Trophoblast cell (in vitro differentiated cells and primary cell): Measurements from ENCODE around the gene TOLLIP.

ENCODE experiments used
- DNase-seq, 2 donors: peaks; one replicate each; pipeline ENCODE4 v3.0.0-alpha.2; 2016
- H2AFZ ChIP-seq: 2 replicates; pipeline ENCODE4 v1.6.1; 2013; ENCODE audit warnings: low read length, moderate library complexity, mild to moderate bottlenecking; ENCODE audit not compliant: insufficient read depth, poor library complexity
- H2AK5ac ChIP-seq: 2 replicates; pipeline ENCODE4 v1.6.1; 2013; ENCODE audit warnings: mild to moderate bottlenecking, low read length
- H2BK120ac ChIP-seq: 2 replicates; pipeline ENCODE4 v1.6.1; 2013; ENCODE audit warnings: low read length, mild to moderate bottlenecking, moderate library complexity; ENCODE audit not compliant: insufficient read depth, poor library complexity
- H2BK12ac ChIP-seq: 2 replicates; pipeline ENCODE4 v1.6.1; 2013; ENCODE audit warnings: mild to moderate bottlenecking, low read length, moderate library complexity
- H2BK5ac ChIP-seq: 2 replicates; pipeline ENCODE4 v1.6.1; 2013; ENCODE audit warnings: low read length, low read depth, moderate library complexity, mild to moderate bottlenecking; ENCODE audit not compliant: poor library complexity
- H3K14ac ChIP-seq: 2 replicates; pipeline ENCODE4 v1.6.1; 2013; ENCODE audit warnings: mild to moderate bottlenecking, low read length
- H3K18ac ChIP-seq: 2 replicates; pipeline ENCODE4 v1.6.1; 2013; ENCODE audit warnings: mild to moderate bottlenecking, low read length
- H3K23ac ChIP-seq: 2 replicates; pipeline ENCODE4 v1.6.1; 2013; ENCODE audit warnings: low read length
- H3K27ac ChIP-seq: 2 replicates; pipeline ENCODE4 v1.5.1; 2013; ENCODE audit warnings: low read depth, mild to moderate bottlenecking, inconsistent platforms, low read length, moderate library complexity
- H3K27me3 ChIP-seq: 2 replicates; pipeline ENCODE4 v1.6.1; 2013; ENCODE audit warnings: inconsistent platforms, mild to moderate bottlenecking, low read length, moderate library complexity; ENCODE audit not compliant: insufficient read depth
- H3K36me3 ChIP-seq, 2 experiments: 1 replicate in 1 of 2; 2 replicates in 1 of 2; pipeline ENCODE4 v1.6.1; 2013; ENCODE audit warnings: low read length in 2 of 2, mild to moderate bottlenecking in 2 of 2, moderate library complexity in 1 of 2; ENCODE audit not compliant: insufficient read depth in 2 of 2, control insufficient read depth in 1 of 2
- H3K4ac ChIP-seq: 2 replicates; pipeline ENCODE4 v1.6.1; 2013; ENCODE audit warnings: low read depth, mild to moderate bottlenecking, low read length, moderate library complexity
- H3K4me1 ChIP-seq, 2 experiments: 1 replicate in 1 of 2; 2 replicates in 1 of 2; pipeline ENCODE4 v1.6.1; 2013; ENCODE audit warnings: low read length in 2 of 2, mild to moderate bottlenecking in 2 of 2, moderate library complexity in 1 of 2; ENCODE audit not compliant: insufficient read depth in 2 of 2, control insufficient read depth in 1 of 2
- H3K4me2 ChIP-seq: 2 replicates; pipeline ENCODE4 v1.6.1; 2013; ENCODE audit warnings: inconsistent platforms, mild to moderate bottlenecking, low read length, moderate library complexity
- H3K4me3 ChIP-seq: 2 replicates; pipeline ENCODE4 v1.5.1; 2013; ENCODE audit warnings: mild to moderate bottlenecking, low read depth, low read length, inconsistent platforms
- H3K79me1 ChIP-seq: one replicate; pipeline ENCODE4 v1.6.1; 2013; ENCODE audit warnings: low read length
- H3K79me2 ChIP-seq: 2 replicates; pipeline ENCODE4 v1.6.1; 2013; ENCODE audit warnings: low read length, mild to moderate bottlenecking; ENCODE audit not compliant: control insufficient read depth, insufficient read depth, poor library complexity
- H3K9ac ChIP-seq: 2 replicates; pipeline ENCODE4 v1.6.1; 2013; ENCODE audit warnings: mild to moderate bottlenecking, low read length
- H3K9me3 ChIP-seq: 2 replicates; pipeline ENCODE4 v1.6.1; 2013; ENCODE audit warnings: low read depth, mild to moderate bottlenecking, control low read depth, inconsistent platforms, low read length; ENCODE audit not compliant: insufficient read depth
- H4K12ac ChIP-seq: 2 replicates; pipeline ENCODE4 v1.6.1; 2013; ENCODE audit warnings: low read depth, mild to moderate bottlenecking, low read length, moderate library complexity
- H4K8ac ChIP-seq: 2 replicates; pipeline ENCODE4 v1.6.1; 2013; ENCODE audit warnings: low read depth, mild to moderate bottlenecking, low read length, moderate library complexity
- H4K91ac ChIP-seq: one replicate; pipeline ENCODE4 v1.6.1; 2013; ENCODE audit warnings: low read depth, mild to moderate bottlenecking, low read length, moderate library complexity
- WGBS: extraction: QIAGEN DNeasy Blood & Tissue Kit; methylation state at CpG from one replicate; pipeline ENCODE4 v1.1.7; 2013; ENCODE audit warnings: missing lambda C conversion rate; ENCODE audit not compliant: insufficient read length, insufficient coverage; ENCODE audit errors: extremely low coverage; 5-methylcytosine and 5-hydroxymethylcytosine counted together

TOLLIP gene

DNA sequence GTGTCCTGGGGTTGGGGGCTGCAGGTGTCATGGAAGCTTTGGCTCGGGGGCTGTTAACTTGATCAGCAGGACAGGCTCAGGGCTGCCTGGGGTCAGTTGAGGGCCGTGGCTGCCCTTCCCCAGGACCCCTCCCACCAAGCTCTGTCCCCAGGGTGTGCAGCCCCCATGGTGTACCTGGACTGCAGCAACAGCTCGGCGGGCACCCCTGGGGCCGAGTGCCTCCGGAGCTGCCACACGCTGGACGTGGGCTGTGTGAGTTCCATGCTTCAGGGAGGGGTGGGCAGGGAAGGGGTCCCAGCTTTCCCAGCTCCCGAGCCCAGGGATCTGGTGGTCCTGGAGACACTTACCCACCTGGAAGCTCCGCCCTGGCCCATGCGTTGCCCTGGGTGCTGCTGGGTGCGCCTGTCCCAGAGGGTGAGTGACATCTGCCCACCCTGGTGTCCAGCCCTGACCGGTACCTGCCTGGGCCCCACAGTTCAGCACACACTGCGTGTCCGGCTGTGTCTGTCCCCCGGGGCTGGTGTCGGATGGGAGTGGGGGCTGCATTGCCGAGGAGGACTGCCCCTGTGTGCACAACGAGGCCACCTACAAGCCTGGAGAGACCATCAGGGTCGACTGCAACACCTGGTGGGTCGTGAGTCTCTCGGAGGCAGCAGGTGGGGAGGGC, 75.2 kb downstream of the TOLLIP start:
- no peaks in the 10 kb centered on the region for H3K79me1 ChIP-seq
- H3K36me3 ChIP-seq, result no peaks in the 10 kb centered on the region
- no peak overlapping the region for H3K4me3 ChIP-seq
- no peak overlapping the region for H2BK5ac ChIP-seq
- no peak overlapping the region for H3K18ac ChIP-seq
- H3K27ac ChIP-seq, result no peak overlapping the region
- H4K91ac ChIP-seq, result no peak overlapping the region
- DNase-seq, result no peak
- H3K79me2 ChIP-seq, result no peaks in the 10 kb centered on the region
- no peak overlapping the region for H2AFZ ChIP-seq
- no peaks in the 10 kb centered on the region for H3K27me3 ChIP-seq
- no peak overlapping the region for H4K12ac ChIP-seq
- no peak overlapping the region for H3K14ac ChIP-seq
- H3K9ac ChIP-seq, result no peak overlapping the region
- peaks cover 5% of the 10 kb centered on the region for H3K9me3 ChIP-seq
- no CpG with 5 or more reads among the region's 22 CpGs for WGBS
- H3K23ac ChIP-seq, result no peak overlapping the region
- H3K4me2 ChIP-seq, result no peak overlapping the region
- H4K8ac ChIP-seq, result no peak overlapping the region
- H2BK120ac ChIP-seq, result no peak overlapping the region
- H2AK5ac ChIP-seq, result no peak overlapping the region
- H3K4ac ChIP-seq, result no peak overlapping the region
- H3K4me1 ChIP-seq, result no peaks in the 10 kb centered on the region
- H2BK12ac ChIP-seq, result no peak overlapping the region

DNA sequence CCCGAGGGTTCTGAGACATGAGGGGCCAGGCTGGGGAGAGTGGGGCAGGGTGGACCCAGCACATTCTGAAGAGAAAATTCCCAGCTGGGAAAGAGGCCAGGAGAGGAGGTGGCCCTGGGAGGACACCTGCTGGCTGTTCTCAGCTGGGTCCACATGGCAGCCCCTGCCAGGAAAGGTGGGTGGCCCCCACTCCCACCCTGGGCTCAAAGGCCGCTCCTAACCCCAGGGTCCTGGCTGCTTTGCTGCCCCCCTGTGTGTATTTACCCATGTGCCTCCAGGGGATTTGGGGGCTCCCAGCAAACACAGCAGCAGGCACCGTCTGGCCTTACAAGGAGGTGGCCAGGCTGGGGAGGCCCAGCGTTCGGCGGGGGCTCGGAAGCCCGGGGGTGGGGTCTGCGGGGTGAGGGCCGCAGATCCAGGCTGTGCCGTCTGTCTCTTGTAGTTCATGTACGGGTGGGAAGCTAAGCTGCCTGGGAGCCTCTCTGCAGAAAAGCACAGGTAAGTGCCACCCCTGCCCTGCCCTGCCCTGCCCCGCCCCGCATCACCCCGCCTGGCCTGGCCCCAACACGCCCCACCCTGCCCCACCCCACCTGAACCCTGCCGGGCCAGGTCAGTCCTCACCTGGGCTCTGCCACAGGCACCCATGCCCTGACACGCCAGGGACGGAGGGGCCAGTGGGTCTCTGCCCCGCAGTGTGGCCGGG, 75.9 kb downstream of the TOLLIP start:
- Histone ChIP-seq H2AFZ (no peak overlapping the region), H3K18ac (no peak overlapping the region), H2BK5ac (no peak overlapping the region), H2BK120ac (no peak overlapping the region), H3K4me1 (no peaks in the 10 kb centered on the region), H3K79me1 (no peaks in the 10 kb centered on the region), H3K27ac (no peak overlapping the region), H3K36me3 (no peaks in the 10 kb centered on the region), H3K4ac (no peak overlapping the region), H2AK5ac (no peak overlapping the region), H4K12ac (no peak overlapping the region), H3K4me2 (no peak overlapping the region), H4K8ac (no peak overlapping the region), H3K9ac (no peak overlapping the region), H3K9me3 (no peaks in the 10 kb centered on the region), H4K91ac (no peak overlapping the region), H3K4me3 (no peak overlapping the region), H3K79me2 (no peaks in the 10 kb centered on the region), H3K23ac (no peak overlapping the region), H2BK12ac (no peak overlapping the region), H3K27me3 (no peaks in the 10 kb centered on the region), H3K14ac (no peak overlapping the region)
- no CpG with 5 or more reads among the region's 21 CpGs for WGBS
- no peak for DNase-seq

DNA sequence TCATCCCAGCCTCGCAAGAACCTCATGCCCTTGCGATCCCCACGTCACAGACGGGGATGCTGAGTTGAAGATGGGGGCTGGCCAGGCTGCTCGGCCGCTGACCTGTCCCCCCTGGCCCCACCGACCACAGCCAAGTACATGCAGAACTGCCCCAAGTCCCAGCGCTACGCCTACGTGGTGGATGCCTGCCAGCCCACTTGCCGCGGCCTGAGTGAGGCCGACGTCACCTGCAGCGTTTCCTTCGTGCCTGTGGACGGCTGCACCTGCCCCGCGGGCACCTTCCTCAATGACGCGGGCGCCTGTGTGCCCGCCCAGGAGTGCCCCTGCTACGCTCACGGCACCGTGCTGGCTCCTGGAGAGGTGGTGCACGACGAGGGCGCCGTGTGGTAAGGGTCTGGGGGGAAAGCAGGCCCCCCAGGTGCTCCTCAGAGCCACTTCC, 76.5 kb downstream of the TOLLIP start:
- no peaks in the 10 kb centered on the region for H3K4me1 ChIP-seq
- H3K9me3 ChIP-seq, result no peaks in the 10 kb centered on the region
- no peak overlapping the region for H2AFZ ChIP-seq
- no peak overlapping the region for H3K14ac ChIP-seq
- H4K91ac ChIP-seq, result no peak overlapping the region
- no peaks in the 10 kb centered on the region for H3K27me3 ChIP-seq
- no peak overlapping the region for H3K27ac ChIP-seq
- H3K18ac ChIP-seq, result no peak overlapping the region
- H3K23ac ChIP-seq, result no peak overlapping the region
- H2BK120ac ChIP-seq, result no peak overlapping the region
- no peak overlapping the region for H3K4ac ChIP-seq
- no peak overlapping the region for H3K4me3 ChIP-seq
- no peak overlapping the region for H4K8ac ChIP-seq
- H2BK5ac ChIP-seq, result no peak overlapping the region
- no peak overlapping the region for H3K9ac ChIP-seq
- no peak overlapping the region for H3K4me2 ChIP-seq
- H3K79me1 ChIP-seq, result no peaks in the 10 kb centered on the region
- no CpG with 5 or more reads among the region's 30 CpGs for WGBS
- no peaks in the 10 kb centered on the region for H3K79me2 ChIP-seq
- H2AK5ac ChIP-seq, result no peak overlapping the region
- no peaks in the 10 kb centered on the region for H3K36me3 ChIP-seq
- H2BK12ac ChIP-seq, result no peak overlapping the region
- H4K12ac ChIP-seq, result no peak overlapping the region
- DNase-seq, result no peak

DNA sequence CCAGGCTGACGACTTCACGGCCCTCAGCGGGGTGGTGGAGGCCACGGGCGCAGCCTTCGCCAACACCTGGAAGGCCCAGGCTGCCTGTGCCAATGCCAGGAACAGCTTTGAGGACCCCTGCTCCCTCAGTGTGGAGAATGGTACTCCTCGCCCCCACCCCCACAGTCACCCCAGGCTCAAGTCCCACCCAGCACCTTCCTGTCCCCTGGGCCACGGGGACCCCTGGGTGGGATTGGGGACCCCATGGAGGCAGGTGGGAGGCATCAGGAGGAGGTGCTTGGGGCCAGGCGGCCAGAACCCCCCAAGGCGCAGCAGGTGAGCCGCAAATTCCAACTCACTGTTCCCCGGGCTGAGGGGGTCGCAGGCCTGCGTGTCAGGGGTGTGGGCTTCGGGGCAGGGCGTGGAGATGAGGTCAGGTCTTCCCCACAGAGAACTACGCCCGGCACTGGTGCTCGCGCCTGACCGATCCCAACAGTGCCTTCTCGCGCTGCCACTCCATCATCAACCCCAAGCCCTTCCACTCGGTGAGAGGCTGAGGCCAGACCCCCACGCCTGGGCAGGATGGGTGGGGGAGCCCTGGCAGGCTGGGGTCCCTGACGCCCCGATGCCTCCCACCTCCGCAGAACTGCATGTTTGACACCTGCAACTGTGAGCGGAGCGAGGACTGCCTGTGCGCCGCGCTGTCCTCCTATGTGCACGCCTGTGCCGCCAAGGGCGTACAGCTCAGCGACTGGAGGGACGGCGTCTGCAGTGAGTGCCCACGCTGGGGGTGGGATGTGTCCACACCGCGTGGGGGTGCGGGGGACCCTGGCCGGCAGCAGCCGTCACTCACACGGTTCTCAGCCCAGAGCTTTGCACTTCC, 77.2 kb downstream of the TOLLIP start:
- Histone ChIP-seq H2BK5ac (no peak overlapping the region), H3K4me2 (no peak overlapping the region), H4K91ac (no peak overlapping the region), H2BK120ac (no peak overlapping the region), H3K9me3 (peaks cover 1% of the 10 kb centered on the region), H3K27ac (no peak overlapping the region), H3K4me3 (no peak overlapping the region), H3K23ac (no peak overlapping the region), H3K36me3 (no peaks in the 10 kb centered on the region), H3K79me1 (no peaks in the 10 kb centered on the region), H3K9ac (no peak overlapping the region), H2AFZ (no peak overlapping the region), H3K14ac (no peak overlapping the region), H3K4me1 (no peaks in the 10 kb centered on the region), H3K18ac (no peak overlapping the region), H4K12ac (no peak overlapping the region), H3K4ac (no peak overlapping the region), H2BK12ac (no peak overlapping the region), H3K79me2 (no peaks in the 10 kb centered on the region), H2AK5ac (no peak overlapping the region), H4K8ac (no peak overlapping the region), H3K27me3 (no peaks in the 10 kb centered on the region)
- no peak for DNase-seq
- WGBS, result no CpG with 5 or more reads among the region's 46 CpGs
